Thoracic aorta (tissue), 2 donors: ENCODE results near the gene YWHAG. TPM values are rescaled to one million over a fixed set of nuclear protein-coding genes. Genes with fewer than 3 reads are reported as not detected.

Source experiments
- ATAC-seq: fragments of 150-250 bp; one replicate; pipeline ENCODE4 v1.8.0; 2017; ENCODE audit warnings: low read depth; ENCODE audit not compliant: insufficient number of reproducible peaks, low FRiP score
- DNase-seq: peaks from one replicate; pipeline ENCODE4 v3.0.0-alpha.2; 2020; ENCODE audit warnings: low spot score
- H3K27ac ChIP-seq, 2 donors: fragments of 200-600 bp; sonication (generic); 1 replicate in 1 of 2; 2 replicates in 1 of 2; pipeline ENCODE4 v1.5.1; 2016; ENCODE audit warnings: mild to moderate bottlenecking in 2 of 2, moderate library complexity in 2 of 2
- H3K27me3 ChIP-seq: fragments of 200-600 bp; sonication (generic); replicated peaks from 2 replicates; pipeline ENCODE4 v1.6.0; 2016; ENCODE audit warnings: mild to moderate bottlenecking; ENCODE audit not compliant: insufficient read depth
- H3K36me3 ChIP-seq: fragments of 200-600 bp; sonication (generic); one replicate; pipeline ENCODE4 v1.5.1; 2016
- H3K4me1 ChIP-seq, 2 donors: fragments of 200-600 bp; sonication (generic); 1 replicate in 1 of 2; 2 replicates in 1 of 2; pipeline versions ENCODE4 v1.5.1 to v1.6.0; 2016; ENCODE audit warnings: low read depth in 2 of 2, mild to moderate bottlenecking in 1 of 2; ENCODE audit not compliant: control insufficient read depth in 1 of 2
- H3K4me3 ChIP-seq: fragments of 200-600 bp; sonication (generic); 2 replicates; pipeline ENCODE4 v1.5.1; 2016; ENCODE audit warnings: mild to moderate bottlenecking
- H3K9me3 ChIP-seq: fragments of 200-600 bp; sonication (generic); 2 replicates; pipeline ENCODE4 v1.5.1; 2016
- CTCF ChIP-seq: fragments of 200-600 bp; sonication (generic); IDR thresholded peaks from one replicate; pipeline ENCODE4 v1.5.1; 2019; ENCODE audit warnings: antibody characterized with exemption
- total RNA-seq, 2 donors: library from RNA; depleted of rRNA; stranded (reverse); fragments of >200 nt; gene quantifications; one replicate each; pipeline versions ENCODE4 v1.1.0 to v1.2.3, GENCODE V29; 2016

The YWHAG gene
- total RNA-seq, 2 donors from 2014 or later = 63.2 to 129 TPM

- no peak for TF ChIP-seq CTCF
- ATAC-seq (no peak), DNase-seq (no peak)
- no peaks in the 10 kb centered on the region for H3K27me3 ChIP-seq
- no peaks in the 10 kb centered on the region for H3K9me3 ChIP-seq
- no peak overlapping the region for H3K4me3 ChIP-seq
- H3K4me1 ChIP-seq = peaks cover 5 to 20% of the 10 kb centered on the region in 2 donors
- peaks cover 23% of the 10 kb centered on the region for H3K36me3 ChIP-seq
- H3K27ac ChIP-seq = no peak overlapping the region
Observed at GRCh38 chr7:76346778-76347177, 12.0 kb downstream of the YWHAG start.

- Histone ChIP-seq H3K36me3 (peaks cover 23% of the 10 kb centered on the region), H3K27ac (no peak overlapping the region), H3K4me1 (peaks cover 9 to 22% of the 10 kb centered on the region in 2 donors), H3K4me3 (no peak overlapping the region), H3K27me3 (no peaks in the 10 kb centered on the region), H3K9me3 (no peaks in the 10 kb centered on the region)
- no peak for DNase-seq
- ATAC-seq = no peak
- no peak for TF ChIP-seq CTCF
Observed at GRCh38 chr7:76346097-76346496, 12.7 kb downstream of the YWHAG start.

- H3K4me3 ChIP-seq = no peak overlapping the region
- H3K27ac ChIP-seq = no peak overlapping the region
- ATAC-seq (no peak), DNase-seq (no peak)
- H3K9me3 ChIP-seq = no peaks in the 10 kb centered on the region
- peaks cover 23 to 41% of the 10 kb centered on the region in 2 donors for H3K4me1 ChIP-seq
- peaks cover 23% of the 10 kb centered on the region for H3K36me3 ChIP-seq
- no peaks in the 10 kb centered on the region for H3K27me3 ChIP-seq
- no peak for TF ChIP-seq CTCF
Observed at GRCh38 chr7:76343931-76344321, 14.9 kb downstream of the YWHAG start.

GRCh38 chr7:76343294-76343930 is 15.4 kb downstream of the YWHAG start:
- no peaks in the 10 kb centered on the region for H3K9me3 ChIP-seq
- H3K36me3 ChIP-seq = peaks cover 23% of the 10 kb centered on the region
- H3K4me3 ChIP-seq = no peak overlapping the region
- peaks cover 28 to 46% of the 10 kb centered on the region in 2 donors for H3K4me1 ChIP-seq
- DNase-seq = no peak
- no peak for ATAC-seq
- no peaks in the 10 kb centered on the region for H3K27me3 ChIP-seq
- TF ChIP-seq CTCF = no peak
- no peak overlapping the region for H3K27ac ChIP-seq

GRCh38 chr7:76342222-76342621 is 16.6 kb downstream of the YWHAG start:
- H3K36me3 ChIP-seq = peaks cover 22% of the 10 kb centered on the region
- H3K27me3 ChIP-seq = no peaks in the 10 kb centered on the region
- no peaks in the 10 kb centered on the region for H3K9me3 ChIP-seq
- H3K4me1 ChIP-seq = peaks cover 34 to 56% of the 10 kb centered on the region in 2 donors
- DNase-seq (no peak), ATAC-seq (no peak)
- H3K4me3 ChIP-seq = no peak overlapping the region
- no peak for TF ChIP-seq CTCF
- peak overlapping the region in 1 of 2 donors; percentile 1 for H3K27ac ChIP-seq
